AG20443 (cell line): ENCODE data around the gene GNAO1.

Source experiments
- DNase-seq: peaks from one replicate; pipeline ENCODE4 v3.0.0; 2012; ENCODE audit warnings: low spot score, mixed read lengths

Gene GNAO1

DNA sequence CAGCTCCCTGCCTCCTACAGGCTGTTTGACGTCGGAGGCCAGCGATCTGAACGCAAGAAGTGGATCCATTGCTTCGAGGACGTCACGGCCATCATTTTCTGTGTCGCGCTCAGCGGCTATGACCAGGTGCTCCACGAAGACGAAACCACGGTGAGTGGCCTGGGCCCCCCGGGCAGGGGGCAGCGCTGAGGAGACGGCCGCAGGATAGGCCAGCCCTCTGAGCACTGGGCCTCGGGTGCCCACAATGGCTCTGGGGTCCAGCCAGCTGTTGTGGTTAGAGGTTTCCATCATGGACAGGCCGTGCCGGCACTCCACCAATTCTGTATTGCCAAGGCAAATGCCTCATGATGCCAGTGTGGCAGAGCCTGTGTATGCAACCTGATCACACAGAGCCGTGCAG lies 145.4 kb downstream of the GNAO1 start:
- DNase-seq = no peak

DNA sequence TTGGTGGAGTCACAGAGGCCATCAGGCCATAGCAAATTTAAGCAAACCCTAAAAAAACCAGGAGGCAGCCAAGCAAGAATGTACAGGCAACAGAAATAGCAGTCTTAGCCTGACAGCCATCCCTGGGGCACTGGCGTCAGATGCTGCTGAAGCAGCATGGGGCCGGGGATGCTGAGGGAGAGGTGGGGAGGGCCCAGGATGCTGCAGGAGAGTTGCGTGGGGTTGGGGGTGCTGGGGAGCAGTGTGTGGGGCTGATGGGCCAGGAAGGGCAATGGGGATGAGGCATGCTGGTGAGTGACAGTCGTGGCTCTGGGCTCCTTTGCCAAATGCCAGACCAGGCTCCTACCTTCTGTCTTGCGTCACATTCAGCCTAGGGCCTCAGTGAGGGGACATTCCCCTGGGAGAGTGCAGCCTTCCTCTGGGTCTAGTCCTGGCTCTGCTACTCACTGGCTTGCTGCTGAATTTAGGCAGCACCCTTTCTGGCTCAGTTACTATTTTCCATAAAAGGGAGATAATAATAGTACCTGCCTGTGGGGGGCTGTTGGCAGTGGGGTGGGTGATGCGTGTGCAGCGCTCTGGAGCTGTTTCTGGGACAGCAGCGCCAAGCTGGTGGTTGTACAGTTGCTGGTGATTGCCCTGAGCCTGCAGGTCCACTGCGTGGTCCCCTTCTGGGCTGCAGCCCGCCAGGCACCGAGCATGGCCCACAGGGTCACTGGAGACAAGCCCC lies 146.0 kb downstream of the GNAO1 start:
- DNase-seq = no peak

DNA sequence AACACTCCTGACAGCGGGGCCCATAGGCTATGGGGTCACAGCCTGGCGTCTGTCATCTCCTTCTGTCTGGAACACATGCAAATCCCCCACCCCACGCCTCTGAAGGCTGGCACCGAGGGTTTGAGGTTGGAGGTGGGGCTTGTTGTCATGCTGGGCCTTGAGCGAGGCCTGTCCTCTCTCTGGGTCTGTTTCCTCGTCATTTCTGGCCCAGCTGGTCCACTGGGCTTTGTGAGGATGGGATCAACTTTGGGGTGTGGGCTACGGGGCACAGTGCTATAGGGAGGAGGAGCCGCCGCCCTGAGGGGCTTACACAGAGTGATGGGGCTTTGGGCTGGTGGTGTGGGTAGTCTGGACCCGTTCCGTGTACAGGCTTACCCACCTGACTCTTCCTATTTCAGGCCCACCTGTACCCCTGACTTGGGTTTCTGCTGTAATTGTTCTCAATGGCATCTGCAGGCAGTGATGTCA lies 146.6 kb downstream of the GNAO1 start:
- DNase-seq = no peak

DNA sequence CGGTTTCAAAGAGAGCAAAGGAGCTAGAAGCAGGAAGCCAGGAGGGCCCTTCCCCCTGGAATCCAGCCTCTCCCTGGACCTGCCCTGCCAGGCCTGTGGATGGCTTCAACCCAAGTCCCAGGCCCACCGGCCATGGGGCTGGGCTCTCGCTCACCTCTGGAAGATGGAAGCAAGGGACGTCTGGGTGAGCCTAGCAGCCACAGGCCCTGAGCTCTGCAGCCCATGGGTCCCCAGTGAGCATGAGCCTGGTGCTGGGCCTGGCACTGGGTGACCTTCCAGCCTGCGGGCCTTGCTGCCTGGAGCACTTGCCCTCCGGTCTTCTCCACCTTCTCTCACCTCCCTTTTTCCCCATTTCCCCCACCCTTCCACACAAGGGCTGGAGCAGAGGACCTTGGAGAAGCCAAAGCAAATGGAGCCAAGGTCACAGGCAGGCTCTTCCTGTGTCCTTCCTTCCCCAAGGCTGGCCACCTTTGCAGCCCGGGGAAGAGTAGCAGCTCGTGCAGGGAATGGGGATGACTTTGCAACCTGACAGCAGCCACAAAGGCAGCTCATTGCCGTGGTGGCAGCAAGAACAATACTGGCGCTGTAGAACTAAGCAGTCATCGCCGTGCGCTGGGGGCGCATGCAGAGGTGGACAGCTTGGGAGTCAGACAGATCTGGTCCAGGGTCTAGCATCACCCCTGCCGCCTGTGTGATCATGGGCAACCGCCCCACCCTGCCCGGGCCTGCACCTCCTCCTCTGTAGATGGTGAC lies 147.5 kb downstream of the GNAO1 start:
- DNase-seq = no peak

DNA sequence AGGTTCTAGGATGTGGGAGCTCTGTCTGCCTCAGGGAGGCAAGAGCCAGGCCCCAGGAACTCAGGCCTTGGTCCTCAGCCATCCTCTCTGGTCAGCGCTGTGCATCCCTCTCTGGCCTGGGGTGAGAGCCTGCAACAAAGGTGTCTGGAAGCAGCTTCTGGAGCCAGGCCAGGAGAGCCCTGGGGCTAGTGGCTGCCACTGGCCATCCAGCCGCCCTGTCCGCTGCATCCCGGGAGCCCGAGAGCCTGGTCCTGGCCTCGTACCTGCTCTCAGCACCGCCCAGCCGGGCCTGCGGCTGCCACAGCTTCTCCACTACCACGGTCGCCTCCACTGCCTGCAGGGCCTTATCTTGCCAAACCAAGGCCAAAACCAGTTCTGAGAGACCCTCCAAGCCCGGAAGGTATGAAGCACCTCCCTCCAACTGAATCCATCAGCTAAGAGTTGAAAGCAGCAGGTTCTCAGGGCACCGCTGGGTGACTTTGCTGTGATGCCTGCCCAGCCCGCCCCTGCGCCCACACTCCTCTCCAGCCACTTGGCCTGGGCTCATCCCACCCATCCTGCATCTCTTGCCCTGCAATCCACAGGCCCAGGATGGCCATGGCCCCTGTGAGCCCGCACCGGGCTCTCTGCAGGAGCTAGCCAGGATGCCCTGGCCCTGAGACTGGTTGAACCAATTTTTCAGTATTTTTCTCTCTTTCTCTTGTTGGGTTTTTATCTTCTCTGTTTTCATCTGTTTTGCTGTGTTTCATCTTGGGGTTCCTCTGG lies 148.3 kb downstream of the GNAO1 start:
- no peak for DNase-seq

DNA sequence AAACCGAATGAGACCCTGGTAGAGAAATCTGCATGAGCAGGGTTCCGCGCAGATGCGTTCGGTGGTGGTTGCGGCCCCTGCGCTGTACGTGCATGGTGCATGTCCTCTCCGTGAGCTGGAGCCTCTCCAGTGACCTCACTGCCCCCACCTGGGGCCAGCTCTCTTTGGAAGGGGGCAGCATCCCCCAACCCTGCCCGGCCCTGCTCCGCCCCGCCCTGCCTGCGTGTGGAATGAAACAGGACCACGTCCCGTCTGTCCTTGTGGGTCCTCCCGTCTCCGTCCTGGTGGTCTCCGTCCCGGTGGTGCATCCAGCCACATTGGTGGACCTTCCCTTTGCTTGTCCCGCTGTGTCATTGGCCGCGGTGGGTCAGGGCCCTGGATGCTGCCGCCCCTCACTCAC lies 149.1 kb downstream of the GNAO1 start:
- DNase-seq = no peak

DNA sequence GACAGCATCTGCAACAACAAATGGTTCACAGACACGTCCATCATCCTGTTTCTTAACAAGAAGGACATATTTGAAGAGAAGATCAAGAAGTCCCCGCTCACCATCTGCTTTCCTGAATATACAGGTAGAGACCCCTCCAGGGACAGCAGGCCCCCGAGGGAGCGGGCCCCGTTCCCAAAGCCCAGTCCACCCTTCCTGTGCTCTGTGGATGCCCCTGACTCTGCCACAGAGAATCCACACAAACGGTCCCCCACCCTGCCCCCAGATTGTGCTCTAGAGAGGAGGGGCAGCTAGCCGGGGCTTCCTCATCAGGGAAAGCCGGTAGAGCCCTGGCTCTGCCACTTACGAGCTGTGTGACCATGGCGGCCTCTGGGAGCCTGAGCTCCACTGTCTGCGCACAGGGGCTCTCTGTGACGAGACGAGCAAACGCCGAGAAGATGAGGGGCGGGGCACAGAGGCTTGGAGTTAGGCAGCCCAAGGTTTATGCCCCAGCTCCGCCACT lies 149.6 kb downstream of the GNAO1 start:
- DNase-seq = no peak

DNA sequence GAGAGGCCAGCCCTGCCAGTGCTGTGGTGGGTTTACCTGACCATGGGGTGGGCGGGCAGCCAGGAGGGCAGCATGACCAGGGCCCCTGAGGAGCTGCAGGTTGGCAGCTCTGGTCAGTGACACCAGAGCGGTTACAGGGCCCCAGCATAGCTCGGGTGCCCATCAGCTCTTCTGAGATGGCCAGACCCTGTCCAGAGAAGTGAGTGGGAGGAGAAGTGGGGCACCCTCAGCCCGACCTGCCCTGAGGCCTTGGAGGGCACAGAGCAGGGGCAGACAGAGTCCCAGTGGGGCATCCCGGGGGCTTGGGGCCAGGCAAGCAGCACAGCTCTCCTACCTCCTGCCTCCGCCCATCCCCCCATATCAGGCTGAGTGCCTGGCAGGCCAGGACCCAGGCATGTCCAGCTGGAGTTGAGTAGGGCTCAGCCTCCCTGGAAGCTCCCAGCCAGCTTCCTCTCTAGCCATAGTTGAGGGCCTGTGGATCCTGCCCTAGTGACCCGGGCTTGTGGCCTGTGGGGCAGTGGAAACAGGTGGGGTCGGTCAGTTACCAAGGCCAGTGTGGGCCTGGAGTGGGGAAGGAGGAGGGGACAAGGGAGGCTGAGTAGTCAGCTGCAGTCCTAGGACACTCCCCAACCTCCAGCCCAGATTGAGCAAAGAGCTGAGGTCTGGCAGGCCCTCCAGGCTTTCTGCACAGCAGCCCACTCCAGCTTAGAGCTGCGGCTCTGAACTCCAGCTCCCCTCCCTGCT lies 150.5 kb downstream of the GNAO1 start:
- peak; percentile 43 for DNase-seq

DNA sequence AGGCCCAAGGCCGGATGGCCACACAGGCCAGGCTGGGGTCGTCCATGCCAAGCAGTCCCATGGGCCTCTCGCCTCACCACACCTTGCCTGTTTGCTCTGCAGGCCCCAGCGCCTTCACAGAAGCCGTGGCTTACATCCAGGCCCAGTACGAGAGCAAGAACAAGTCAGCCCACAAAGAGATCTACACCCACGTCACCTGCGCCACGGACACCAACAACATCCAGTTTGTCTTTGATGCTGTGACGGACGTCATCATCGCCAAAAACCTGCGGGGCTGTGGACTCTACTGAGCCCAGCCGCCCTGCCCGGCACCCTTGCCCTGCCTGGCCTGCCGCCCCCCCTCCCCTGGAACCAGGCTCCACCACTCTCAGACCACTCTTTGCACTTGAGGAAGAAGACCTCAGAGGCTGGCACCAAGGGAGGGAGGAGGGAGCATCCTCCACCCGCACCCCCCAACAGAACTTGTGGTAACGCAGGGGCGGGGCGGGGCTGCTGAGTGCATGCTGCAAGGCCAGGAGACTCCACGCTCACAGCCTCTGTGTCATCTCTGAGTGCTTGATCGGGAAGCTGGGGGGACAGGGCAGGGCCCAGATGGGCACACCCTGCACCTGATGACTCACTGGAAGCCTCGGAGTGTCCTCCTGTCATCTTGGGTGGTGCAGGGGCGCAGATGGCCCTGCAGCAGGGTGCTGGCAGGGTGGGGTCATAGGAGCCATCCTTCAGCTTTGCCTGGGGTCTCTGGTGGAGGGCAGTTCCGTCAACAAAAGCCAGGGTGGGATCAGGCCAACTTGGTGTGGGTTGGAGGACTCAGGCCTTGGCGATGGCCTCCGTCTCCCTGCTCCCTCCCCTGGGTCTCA lies 152.6 kb downstream of the GNAO1 start:
- peak; percentile 69 for DNase-seq

DNA sequence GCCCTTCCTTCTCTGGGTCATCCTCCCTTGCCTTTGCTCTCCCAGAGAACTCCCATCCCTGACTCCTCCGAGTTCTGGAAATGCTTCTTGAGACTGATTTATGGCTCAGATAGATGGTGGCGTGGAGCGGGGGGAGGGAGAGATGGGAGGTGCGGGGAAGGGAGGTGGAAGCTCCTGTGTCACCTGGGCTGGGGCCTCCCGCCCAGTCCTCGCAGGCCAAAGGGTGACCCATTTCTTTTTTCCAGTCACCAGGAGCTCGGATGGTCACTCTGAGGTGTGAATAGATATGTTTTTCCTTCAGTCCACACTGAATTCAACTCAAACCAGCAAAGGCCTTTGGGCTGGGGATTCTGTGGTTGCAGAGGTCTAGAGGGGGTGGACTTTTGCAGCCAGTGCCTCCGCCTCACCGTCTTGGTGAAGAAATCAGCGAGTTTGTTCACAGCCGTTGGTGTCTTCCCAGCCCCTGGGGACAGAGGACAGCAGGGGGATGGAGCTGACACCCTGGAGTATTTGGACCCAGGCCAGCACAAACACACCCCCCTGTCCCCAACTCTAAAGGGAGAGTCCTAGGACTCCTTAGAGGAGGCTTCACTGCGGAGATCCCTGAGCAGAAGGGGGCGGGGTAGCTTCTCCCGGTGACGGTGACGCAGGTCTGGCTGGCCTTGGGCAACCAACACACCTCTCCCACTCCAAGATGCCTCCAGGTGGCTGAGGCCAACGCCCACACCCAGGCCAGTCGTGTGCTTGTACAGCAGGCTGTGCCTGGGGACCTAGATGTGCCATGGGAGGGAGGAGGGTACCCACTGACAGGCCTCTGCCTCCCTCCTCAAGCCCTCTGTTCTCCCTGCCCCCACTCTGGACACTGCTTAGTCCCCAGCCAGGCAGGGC lies 153.5 kb downstream of the GNAO1 start:
- DNase-seq = no peak

DNA sequence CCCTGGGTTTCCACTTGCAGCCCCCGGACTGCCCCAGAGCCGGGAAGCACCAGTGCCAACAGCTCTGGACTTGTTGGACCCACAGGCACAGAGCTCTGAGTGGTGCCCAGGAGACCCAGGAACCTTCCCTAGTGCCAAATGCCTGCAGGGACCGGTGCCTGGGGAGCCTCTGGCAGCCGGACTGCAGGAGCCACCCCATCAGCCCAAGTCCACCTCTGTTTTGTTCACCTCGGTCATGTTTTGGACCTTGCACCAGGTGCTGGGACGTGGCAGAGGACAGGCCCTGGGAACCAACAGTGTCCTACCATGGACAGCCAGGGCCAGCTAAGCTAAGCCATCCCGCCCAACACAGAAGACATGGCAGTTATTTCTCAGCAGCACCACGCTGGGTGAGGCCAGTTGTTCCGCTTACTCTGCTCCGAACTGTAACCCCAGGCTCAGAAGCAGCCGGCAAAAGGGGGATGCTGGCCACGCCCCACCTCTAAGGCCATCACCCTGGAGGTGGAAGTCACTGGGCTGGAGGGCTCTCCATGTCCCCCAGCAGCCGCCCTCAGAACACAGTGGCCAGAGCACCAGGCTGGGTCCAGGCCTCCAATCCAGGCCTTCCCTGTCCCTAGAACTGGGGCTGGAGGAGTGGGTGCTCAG lies 154.2 kb downstream of the GNAO1 start:
- no peak for DNase-seq

DNA sequence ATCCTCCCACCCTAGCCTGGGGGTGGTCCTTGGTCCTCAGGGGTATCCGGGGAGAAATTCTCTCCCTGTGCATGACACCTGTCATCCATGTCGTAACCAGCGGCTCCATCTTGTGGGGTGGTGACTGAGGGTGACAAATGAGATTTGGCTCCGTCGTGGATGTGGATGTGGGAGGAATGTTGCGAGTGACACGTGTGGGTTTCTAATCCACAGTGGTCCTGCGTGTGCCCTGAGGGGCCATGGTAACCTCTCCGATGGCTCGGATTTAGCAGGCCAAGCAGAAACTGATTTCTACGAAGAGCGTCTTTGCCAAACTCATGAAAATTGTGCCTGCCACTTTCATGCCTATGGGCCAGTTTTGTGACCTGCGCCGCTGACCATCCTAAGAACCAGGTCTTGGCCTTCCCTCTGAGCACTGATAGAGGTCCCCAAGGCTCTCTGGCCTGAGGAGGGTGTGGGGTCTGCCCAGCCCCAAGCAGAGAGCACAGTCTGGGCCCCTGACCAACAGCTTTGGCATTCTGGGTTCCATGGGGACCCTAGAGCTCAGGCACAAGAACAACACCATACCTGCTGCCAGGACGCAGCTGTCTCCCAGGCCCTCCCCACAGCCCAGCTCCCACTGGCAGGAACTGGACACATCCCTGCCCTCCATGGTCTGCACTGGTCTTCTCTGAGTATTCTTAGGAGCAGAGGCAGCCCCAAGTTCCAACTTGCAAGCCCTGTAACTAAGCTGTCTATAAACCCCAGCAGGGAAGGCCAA lies 155.0 kb downstream of the GNAO1 start:
- DNase-seq = no peak

DNA sequence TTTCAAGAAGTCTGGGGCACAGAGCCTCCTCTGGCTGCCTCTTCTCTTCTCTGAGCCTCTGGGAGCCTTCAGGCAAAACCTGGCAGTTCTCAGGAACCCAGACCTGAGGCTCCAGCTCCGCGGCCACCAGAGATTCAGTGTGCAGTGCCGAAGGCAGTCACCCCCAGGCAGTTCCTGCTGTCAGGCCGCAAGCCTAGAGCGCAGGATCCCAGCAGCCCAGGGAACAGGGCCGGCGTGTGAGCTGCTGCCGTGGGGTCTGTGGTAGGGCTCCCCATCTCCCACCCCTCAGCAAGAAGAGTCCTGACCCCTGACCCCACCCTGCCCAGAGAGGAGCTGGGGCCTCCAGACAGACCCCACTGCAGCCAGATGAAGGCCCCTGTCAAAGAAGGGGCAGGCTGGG lies 155.9 kb downstream of the GNAO1 start:
- DNase-seq = no peak

DNA sequence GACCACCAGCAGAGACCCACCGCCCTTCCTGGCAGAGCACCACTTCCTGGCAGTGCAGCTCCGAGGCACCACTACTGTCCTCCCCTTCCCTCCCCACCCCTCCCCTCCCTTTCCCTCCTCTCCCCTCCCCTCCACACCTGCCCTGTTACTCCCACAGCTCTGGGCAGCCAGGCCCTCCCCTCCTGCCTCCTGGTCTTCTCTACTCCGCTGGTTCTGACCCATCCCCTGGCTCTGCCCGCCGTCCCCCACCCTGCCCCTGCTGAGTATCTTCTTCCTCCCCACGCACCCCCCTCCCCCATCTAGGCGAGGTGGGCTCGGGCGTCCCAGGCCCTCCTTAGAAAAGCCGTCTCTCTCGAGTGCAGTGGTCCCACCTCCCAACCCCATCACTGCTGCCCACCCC lies 156.4 kb downstream of the GNAO1 start:
- no peak for DNase-seq

DNA sequence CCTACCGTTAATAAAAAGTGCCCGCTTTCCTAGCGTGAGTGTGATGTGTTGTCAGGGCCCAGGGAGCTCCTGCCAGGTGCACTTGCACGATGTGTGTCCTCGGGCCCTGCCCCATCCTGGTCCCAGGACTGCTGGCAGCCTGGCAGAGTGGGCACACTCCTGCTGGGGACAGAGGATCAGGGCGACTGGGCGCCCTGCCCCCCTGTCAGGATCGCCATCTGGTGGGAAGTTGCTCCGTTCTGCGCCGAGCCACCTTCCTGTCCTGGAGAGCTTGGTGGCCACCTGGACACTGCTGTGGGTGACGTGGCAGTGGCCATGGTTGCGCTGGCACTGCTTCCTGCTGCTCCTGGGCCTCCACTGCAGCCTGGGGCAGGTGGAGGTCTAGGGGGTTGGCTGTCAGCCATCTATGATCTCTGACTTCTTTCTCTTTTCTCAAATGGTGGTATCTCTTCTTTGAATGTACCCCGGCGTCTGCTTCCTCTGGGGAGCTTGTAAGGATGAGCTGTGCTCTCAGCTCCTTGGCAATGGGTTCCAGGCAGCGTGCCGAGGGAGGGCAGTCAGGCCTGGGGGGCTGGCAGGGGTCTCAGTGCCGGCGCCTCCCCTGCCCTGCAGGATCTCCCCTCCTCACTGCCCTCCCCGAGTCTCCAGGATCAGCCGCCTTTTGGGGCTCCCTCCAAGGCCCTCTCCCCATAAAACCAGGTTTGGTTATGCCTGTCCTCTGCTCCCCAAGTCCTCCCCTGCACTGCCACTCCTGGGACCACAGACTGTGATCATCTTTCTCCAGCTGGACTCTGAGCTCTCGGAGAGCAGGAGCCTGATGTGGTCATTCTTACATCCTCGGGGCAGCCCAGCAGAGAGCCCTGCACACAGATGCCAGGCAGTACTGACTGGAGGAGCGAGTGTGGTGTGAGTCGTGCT lies 157.1 kb downstream of the GNAO1 start:
- DNase-seq = no peak

DNA sequence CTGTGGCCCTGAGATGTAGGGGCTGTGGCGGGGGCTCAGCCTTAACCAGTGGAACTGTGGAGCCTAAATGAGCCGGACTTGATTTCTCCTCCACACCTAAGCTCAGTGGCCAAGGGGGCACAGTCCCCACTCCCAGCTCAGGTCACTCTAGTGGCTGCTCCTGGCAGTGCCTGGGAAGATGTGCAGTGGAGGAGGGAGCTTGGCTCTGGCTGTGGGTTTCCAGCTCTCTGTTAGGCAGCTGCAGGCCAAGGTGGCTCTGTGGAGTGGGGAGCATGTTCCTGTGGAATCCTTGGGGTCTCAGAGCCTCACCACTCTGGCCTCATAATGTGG lies 157.8 kb downstream of the GNAO1 start:
- no peak for DNase-seq

DNA sequence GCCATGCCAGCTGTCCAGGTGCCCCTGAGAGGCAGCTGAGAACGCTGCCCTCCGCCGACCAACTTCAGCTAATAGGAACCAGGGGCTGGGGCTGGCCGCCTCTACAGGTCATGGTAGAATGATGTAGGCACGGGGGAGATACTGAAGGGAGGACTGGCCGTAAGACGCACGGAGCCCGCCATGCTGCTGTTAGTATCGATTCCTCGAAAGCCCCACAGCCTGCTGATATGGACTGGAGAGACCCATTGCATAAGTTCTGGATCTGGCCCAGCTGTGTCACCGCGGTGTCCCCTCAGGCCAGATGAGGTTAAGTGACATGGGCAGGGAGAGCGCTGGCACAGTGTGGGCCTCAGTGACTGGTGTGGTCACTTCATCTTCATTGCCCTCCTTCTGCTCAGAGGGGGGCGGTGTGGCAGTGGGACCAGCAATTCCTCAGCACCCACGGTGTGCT lies 158.4 kb downstream of the GNAO1 start:
- no peak for DNase-seq
